ENCODE measurements around the gene GDI1.

- TF ChIP-seq CTCF (IDR thresholded peaks at IDR 0.05) = no peak
- TF ChIP-seq POLR2A (IDR thresholded peaks at IDR 0.05) = no peak
Measured at GRCh38 chrX:154402622-154403127, 34.3 kb upstream of the GDI1 start.

Measured in thyroid gland (tissue), 4 donors.